ENCODE measurements around the gene CCDC138.

The CCDC138 gene

DNA sequence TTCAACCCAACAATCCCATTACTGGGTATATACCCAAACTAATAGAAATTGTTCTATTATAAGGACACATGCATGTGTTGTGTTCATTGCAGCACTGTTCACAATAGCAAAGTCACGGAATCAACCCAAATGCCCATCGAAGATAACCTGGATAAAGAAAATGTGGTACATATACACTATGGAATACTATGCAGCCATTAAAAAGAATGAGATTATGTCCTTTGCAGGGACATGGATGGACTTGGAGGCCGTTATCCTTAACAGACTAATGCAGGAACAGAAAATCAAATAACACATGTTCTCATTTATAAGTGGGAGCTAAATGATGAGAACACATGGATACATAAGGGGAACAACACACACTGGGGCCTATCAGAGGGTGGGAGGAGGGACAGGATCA lies 65.8 kb downstream of the CCDC138 start:
- Mint-ChIP-seq H3K4me1 (no peaks in the 10 kb centered on the region), H3K27ac (no peak overlapping the region), H3K36me3 (no peaks in the 10 kb centered on the region), H3K4me3 (no peak overlapping the region), H3K9me3 (no peaks in the 10 kb centered on the region)
- ATAC-seq (no peak), DNase-seq (ENCODE audit: low spot score in 2 of 2) (no peak)

DNA sequence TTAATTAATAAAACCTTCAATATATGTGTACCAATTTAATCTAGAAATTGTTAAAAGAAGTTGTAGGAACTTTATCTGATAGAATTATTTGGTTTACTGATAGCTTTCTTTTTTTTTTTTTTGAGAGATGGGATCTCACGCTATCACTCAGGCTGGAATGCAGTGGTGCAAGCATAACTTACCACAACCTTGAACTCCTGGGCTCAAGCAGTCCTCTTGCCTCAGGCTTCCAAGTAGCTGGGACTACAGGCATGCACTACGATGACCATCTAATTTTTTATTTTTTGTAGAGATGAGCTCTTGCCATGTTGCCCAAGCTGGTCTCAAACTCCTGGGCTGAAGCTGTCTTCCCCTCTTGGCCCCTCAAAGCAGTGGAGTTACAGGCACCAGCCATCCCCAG lies 66.8 kb downstream of the CCDC138 start:
- DNase-seq (ENCODE audit: low spot score in 2 of 2) = no peak
- ATAC-seq = no peak
- Mint-ChIP-seq H3K4me1 (no peaks in the 10 kb centered on the region), H3K36me3 (no peaks in the 10 kb centered on the region), H3K4me3 (no peak overlapping the region), H3K27ac (no peak overlapping the region), H3K9me3 (no peaks in the 10 kb centered on the region)

DNA sequence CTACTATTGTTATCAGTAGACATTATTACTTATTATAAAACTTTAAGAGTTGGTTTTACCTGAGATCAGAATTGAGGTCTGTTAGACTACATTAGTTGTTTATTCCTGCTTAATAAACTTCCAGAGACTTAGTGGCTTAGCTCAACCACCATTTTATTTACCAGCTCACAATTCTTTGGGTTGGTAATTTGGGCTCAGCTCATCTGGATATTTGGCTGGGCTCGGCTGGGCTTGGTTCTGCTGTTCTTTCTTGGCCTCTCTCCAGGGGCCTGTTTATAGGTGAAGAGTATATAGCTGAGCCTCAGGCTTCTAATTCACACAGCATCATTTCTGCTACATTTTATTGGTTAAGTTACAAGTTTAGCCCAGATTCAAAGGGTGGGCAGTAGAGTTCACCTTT lies 67.9 kb downstream of the CCDC138 start:
- DNase-seq (ENCODE audit: low spot score in 2 of 2) (no peak), ATAC-seq (no peak)
- Mint-ChIP-seq H3K4me3 (no peak overlapping the region), H3K4me1 (no peaks in the 10 kb centered on the region), H3K27ac (no peak overlapping the region), H3K9me3 (no peaks in the 10 kb centered on the region), H3K36me3 (no peaks in the 10 kb centered on the region)

DNA sequence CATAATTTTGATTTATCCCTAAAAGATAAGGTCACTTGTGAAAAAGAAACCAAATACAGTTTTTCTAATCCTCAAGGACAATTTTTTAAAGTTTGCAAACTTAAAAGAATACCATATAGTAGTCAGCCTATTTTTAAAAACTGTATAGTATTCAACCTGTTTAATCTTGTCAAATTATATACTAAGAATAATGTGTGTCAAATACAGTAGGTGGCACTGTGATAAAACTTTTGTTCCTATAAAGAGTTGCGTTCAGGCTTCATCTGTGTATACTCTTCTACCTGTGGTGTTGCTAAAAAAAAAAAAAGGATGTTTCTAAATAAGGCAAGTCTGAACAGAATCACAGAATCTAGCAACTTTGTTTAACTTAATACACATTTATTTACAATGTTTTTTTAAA lies 68.6 kb downstream of the CCDC138 start:
- Mint-ChIP-seq H3K27ac (no peak overlapping the region), H3K36me3 (no peaks in the 10 kb centered on the region), H3K4me3 (no peak overlapping the region), H3K4me1 (no peaks in the 10 kb centered on the region), H3K9me3 (no peaks in the 10 kb centered on the region)
- no peak for ATAC-seq
- no peak for DNase-seq (ENCODE audit: low spot score in 2 of 2)

DNA sequence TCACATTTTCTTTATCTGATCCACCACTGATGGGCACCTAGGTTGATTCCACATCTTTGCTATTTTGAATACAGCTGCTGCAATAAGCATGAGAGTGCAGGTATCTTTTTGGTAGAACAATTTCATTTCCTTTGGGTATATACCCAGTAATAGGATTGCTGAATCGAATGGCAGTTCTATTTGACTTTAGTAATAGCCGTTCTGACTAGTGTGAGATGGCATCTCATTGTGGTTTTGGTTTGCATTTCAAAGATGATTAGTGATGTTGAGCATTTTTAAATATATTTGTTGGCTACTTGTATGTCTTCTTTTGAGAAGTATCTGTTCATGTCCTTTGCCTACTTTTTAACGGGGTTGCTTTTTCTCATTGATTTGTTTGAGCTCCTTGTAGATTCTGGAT lies 72.3 kb downstream of the CCDC138 start:
- Mint-ChIP-seq H3K4me1 (no peaks in the 10 kb centered on the region), H3K36me3 (peaks cover 6% of the 10 kb centered on the region), H3K27ac (no peak overlapping the region), H3K4me3 (no peak overlapping the region), H3K9me3 (no peaks in the 10 kb centered on the region)
- no peak for DNase-seq (ENCODE audit: low spot score in 2 of 2)
- ATAC-seq = no peak

DNA sequence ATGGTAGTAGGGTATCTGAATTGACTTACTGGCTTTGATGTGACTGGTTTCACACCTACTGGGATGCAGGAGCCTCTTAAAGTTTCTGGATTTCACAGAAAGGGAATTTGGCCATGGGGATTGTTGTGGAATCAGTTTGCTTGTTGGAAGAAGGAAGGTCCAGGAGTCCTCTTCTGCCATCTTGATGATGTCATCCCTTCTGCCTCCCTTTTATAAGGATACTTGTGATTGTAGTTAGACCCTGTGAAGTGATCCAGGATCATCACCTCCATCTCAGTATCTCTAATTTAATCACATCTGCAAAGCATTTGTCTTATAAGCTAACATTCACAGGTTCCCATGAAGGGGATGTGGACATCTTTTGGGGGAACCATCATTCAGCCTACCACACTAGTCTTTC lies 79.5 kb downstream of the CCDC138 start:
- DNase-seq (ENCODE audit: low spot score in 2 of 2) (no peak), ATAC-seq (no peak)
- Mint-ChIP-seq H3K4me3 (no peak overlapping the region), H3K36me3 (peaks cover 2% of the 10 kb centered on the region), H3K9me3 (peaks cover 13% of the 10 kb centered on the region), H3K4me1 (no peaks in the 10 kb centered on the region), H3K27ac (no peak overlapping the region)

DNA sequence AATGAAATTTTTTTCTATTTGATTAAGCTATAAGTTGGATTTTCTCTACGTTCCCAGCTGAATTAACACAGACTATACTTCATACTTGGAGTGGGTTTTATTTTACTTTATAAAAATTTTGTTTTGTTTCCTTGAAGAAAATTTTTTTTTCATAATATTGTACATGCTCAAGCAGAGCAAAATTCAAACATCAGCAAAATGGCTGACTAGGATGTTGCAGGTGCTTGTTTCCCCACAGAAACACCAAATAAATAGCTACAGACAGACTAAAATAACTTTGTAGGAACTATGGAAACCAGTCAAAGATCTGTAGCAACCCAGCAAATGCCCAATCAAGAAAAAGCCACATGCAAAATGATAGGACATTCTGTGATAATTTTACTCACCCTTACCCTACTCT lies 82.3 kb downstream of the CCDC138 start:
- Mint-ChIP-seq H3K9me3 (peaks cover 13% of the 10 kb centered on the region), H3K27ac (no peak overlapping the region), H3K4me1 (no peaks in the 10 kb centered on the region), H3K36me3 (no peaks in the 10 kb centered on the region), H3K4me3 (no peak overlapping the region)
- DNase-seq (ENCODE audit: low spot score in 2 of 2) = no peak
- no peak for ATAC-seq

DNA sequence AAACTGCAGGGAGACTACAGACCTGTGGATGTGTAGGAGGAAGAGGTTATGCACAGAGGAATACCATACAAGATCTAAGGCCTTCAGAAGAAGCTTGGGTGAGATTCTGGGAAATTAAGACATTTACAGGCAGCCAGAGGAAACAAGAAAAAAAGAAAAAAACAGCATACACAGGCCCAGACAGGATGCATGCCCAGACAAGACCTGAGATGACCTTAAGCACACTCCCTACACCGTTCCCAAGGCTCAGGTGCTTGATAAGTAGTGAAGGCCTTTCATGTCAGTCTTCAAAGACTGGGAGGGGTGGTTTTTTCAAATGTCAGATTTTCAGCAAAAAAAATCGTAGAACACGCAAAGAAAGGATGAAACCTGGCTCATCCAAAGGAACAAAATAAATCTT lies 83.0 kb downstream of the CCDC138 start:
- ATAC-seq = no peak
- peaks cover 13% of the 10 kb centered on the region for H3K9me3 Mint-ChIP-seq
- no peaks in the 10 kb centered on the region for H3K36me3 Mint-ChIP-seq
- H3K4me1 Mint-ChIP-seq = no peaks in the 10 kb centered on the region
- DNase-seq (ENCODE audit: low spot score in 2 of 2) = no peak
- H3K27ac Mint-ChIP-seq = no peak overlapping the region
- no peak overlapping the region for H3K4me3 Mint-ChIP-seq

DNA sequence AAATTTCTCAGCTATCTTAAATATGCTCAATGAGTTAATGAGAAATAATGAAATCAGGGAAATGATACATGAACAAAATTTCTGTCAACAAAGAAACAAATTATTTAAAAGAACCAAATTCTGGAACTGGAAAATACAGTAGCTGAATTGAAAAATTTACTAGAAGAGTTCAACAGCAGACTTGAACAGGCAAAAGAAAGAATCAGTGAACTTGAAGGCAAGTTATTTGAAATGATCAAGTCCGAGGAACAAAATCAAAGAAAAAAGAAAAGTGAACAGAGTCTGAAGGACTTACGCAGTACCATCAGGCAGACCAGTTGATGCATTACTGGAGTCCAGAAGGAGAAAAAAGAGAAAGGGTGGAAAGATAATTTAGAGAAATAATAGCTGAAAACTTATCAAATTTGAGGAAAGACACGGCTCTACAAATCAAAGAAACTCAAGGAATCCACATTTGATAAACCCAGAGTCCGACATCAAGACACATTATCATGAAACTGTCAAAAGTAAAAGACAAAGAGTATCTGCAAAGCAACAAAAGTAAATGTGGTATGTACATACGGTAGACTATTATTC lies 83.6 kb downstream of the CCDC138 start:
- ATAC-seq (no peak), DNase-seq (ENCODE audit: low spot score in 2 of 2) (no peak)
- H3K4me3 Mint-ChIP-seq = no peak overlapping the region
- H3K27ac Mint-ChIP-seq = no peak overlapping the region
- no peaks in the 10 kb centered on the region for H3K36me3 Mint-ChIP-seq
- H3K9me3 Mint-ChIP-seq = peaks cover 13% of the 10 kb centered on the region
- no peaks in the 10 kb centered on the region for H3K4me1 Mint-ChIP-seq

DNA sequence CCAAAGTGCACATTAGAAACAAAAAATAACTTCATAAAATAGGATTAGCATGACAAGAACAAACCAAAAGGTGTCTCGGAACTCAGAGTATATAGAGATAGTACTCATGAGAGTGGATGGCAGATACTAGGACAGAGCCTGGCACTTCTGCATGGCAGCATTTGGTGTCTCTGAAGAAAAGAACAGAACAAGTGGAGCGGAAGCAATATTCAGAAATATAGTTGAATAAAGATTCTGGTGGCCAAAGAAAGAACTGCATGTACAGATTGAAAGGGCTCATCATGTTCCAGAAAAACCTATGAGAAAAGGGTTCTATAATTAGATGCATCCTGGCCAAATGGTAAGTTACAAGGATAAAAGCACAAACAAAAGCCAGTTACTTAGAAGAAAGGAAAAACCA lies 90.9 kb downstream of the CCDC138 start:
- no peaks in the 10 kb centered on the region for H3K36me3 Mint-ChIP-seq
- no peak overlapping the region for H3K27ac Mint-ChIP-seq
- no peak overlapping the region for H3K4me3 Mint-ChIP-seq
- no peak for DNase-seq (ENCODE audit: low spot score in 2 of 2)
- peaks cover 4% of the 10 kb centered on the region for H3K9me3 Mint-ChIP-seq
- ATAC-seq = no peak
- H3K4me1 Mint-ChIP-seq = no peaks in the 10 kb centered on the region

DNA sequence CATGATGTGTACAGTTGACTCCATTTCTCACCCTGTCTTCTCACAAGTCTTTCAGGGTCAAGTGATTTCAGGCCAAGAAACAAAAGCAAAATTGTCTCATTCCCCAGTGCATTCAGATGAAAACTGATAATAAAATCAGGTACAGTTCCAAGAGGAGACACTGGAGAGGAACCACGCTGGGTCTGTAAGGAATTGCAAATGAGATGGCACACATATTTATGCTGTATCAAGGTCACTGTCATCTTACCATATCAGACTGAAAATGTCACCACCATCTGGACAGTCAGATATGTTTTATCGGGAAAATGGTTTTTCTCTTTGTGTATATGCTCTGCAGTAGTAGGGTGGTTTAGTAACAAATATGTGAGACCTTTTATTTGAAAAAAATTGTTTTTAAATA lies 91.7 kb downstream of the CCDC138 start:
- Mint-ChIP-seq H3K9me3 (peaks cover 7% of the 10 kb centered on the region), H3K27ac (no peak overlapping the region), H3K36me3 (no peaks in the 10 kb centered on the region), H3K4me1 (no peaks in the 10 kb centered on the region), H3K4me3 (no peak overlapping the region)
- ATAC-seq = no peak
- DNase-seq (ENCODE audit: low spot score in 2 of 2) = no peak

DNA sequence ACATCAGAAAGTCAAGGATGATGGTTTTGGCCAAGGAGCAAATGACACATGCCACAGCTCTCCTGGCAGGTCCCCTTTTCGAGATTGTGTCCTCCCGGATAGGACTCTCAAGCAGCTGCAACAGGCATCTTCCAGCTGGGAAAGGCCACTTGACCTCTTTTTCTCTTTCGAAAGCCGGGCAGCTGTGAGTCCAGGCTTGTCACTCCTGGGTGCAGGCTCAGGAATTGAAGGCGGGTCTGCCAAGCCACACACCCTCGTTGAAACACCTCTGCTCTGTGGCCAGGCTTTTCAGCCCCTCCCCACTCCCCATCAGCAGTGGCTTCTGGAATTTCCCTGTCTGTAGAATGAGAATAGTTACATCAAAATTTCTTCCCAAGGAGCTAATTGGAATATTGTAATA lies 98.0 kb downstream of the CCDC138 start:
- Mint-ChIP-seq H3K4me3 (no peak overlapping the region), H3K27ac (no peak overlapping the region), H3K36me3 (no peaks in the 10 kb centered on the region), H3K9me3 (peaks cover 16% of the 10 kb centered on the region), H3K4me1 (no peaks in the 10 kb centered on the region)
- ATAC-seq (no peak), DNase-seq (ENCODE audit: low spot score in 2 of 2) (no peak)

DNA sequence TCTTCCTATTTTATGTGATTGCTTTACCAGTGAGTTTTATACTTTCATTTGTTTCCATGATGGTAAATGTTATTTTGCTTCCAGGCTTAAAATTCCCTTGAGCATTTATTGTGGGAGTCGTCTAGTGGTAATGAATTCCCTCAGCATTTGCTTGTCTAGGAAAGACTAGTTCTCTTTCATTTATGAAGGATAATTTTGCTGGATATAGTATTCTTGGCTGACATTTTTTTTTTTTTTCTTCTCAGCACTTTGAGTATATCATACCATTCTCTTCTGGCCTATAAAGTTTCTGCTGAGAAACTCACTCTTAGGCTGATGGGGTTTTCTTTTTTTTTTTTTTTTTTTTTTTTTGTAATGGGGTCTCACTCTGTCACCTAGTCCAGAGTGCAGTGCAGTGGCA lies 103.3 kb downstream of the CCDC138 start:
- DNase-seq (ENCODE audit: low spot score in 2 of 2) = no peak
- no peak for ATAC-seq
- H3K4me1 Mint-ChIP-seq = no peaks in the 10 kb centered on the region
- H3K9me3 Mint-ChIP-seq = peaks cover 19% of the 10 kb centered on the region
- H3K36me3 Mint-ChIP-seq = no peaks in the 10 kb centered on the region
- H3K27ac Mint-ChIP-seq = no peak overlapping the region
- H3K4me3 Mint-ChIP-seq = no peak overlapping the region

DNA sequence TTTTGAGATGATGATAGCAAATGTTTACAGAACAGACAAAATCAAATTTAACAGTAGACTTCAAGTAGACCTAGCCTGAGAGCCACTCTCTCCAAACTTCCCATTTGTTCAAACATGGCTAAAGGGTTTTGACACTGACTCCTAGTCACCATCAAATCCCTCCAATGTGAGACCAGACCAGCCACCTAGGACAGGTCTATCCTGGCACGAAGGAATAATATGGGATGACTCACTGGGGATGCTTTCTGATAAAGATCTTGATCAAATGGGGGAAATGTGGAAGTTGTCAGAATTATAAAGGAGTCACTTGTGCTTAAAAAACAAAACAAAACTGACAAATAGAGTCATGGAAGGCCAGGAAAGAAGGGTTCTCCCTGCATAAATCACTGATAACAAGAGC lies 106.7 kb downstream of the CCDC138 start:
- Mint-ChIP-seq H3K4me3 (no peak overlapping the region), H3K27ac (no peak overlapping the region), H3K4me1 (no peaks in the 10 kb centered on the region), H3K9me3 (peaks cover 19% of the 10 kb centered on the region), H3K36me3 (no peaks in the 10 kb centered on the region)
- DNase-seq (ENCODE audit: low spot score in 2 of 2) = no peak
- ATAC-seq = no peak

DNA sequence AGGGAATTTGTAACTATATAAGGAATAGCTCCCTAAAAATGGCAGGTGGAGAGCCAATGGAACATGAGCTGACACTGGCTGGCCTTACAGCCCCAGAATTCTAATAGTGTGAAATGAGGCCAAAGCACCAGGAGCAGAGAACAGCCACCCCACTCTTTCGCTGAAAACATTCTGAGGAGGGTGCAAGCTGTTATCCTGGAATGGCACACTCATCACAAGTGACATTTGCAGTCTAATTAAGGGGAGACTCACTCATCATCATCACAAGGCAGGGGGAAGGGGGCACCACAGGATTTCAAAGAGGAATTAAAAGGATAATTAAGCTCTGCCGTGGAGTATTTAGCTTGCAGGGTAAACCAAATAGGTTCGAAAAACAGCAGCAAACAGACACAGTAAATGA lies 108.2 kb downstream of the CCDC138 start:
- H3K4me1 Mint-ChIP-seq = no peaks in the 10 kb centered on the region
- no peaks in the 10 kb centered on the region for H3K36me3 Mint-ChIP-seq
- DNase-seq (ENCODE audit: low spot score in 2 of 2) = no peak
- peaks cover 8% of the 10 kb centered on the region for H3K9me3 Mint-ChIP-seq
- no peak for ATAC-seq
- no peak overlapping the region for H3K4me3 Mint-ChIP-seq
- no peak overlapping the region for H3K27ac Mint-ChIP-seq

DNA sequence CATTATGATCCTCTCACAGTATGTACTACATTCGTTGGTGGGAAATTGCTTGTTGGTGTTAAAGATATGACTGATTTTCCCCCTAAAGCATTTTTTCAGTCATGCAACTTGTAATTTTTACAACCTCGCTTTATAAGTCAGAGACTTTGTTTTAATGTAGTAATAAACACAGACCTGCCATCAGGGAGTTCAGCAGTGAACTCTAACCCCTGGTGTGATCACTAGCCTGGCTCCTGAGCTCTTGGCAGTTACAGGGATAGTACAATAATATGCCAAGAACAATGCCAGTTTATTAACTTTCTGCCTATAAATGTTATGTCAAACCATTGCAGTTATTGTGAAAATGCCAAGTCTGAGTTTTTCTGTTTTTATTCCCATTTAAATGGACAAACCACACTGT lies 108.6 kb downstream of the CCDC138 start:
- DNase-seq (ENCODE audit: low spot score in 2 of 2) (no peak), ATAC-seq (no peak)
- Mint-ChIP-seq H3K36me3 (no peaks in the 10 kb centered on the region), H3K4me1 (no peaks in the 10 kb centered on the region), H3K27ac (no peak overlapping the region), H3K4me3 (no peak overlapping the region), H3K9me3 (peaks cover 7% of the 10 kb centered on the region)

DNA sequence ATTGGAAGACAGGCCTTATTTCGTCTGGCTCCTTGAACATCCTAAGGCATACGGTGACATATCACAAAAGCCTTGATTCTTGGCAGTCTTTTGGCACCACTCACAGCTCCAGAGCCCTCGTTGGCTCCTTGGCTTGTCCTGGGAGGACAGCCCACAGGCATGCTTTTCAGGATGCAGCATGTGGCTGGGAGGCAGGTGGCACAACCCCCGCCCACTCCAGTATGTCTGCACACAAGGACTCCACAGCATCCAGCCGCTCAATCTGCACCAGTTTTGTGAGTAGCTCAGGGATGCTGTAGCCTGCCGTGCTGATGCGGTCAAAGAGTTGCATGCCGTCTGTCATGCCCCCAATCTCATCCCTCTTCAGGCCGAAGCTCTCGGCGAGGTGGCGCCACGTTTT lies 110.2 kb downstream of the CCDC138 start:
- H3K9me3 Mint-ChIP-seq = no peaks in the 10 kb centered on the region
- no peak for ATAC-seq
- no peaks in the 10 kb centered on the region for H3K4me1 Mint-ChIP-seq
- DNase-seq (ENCODE audit: low spot score in 2 of 2) = no peak
- H3K36me3 Mint-ChIP-seq = no peaks in the 10 kb centered on the region
- H3K4me3 Mint-ChIP-seq = no peak overlapping the region
- no peak overlapping the region for H3K27ac Mint-ChIP-seq
